Islet of Langerhans (tissue), 1 donor: Measurements from ENCODE around the gene OTOG.

Source experiments
- FAIRE-seq: peaks from one replicate; lab custom pipeline; 2011; peaks lifted over from hg19 to GRCh38; lab: Jason Lieb, UNC

OTOG gene

DNA sequence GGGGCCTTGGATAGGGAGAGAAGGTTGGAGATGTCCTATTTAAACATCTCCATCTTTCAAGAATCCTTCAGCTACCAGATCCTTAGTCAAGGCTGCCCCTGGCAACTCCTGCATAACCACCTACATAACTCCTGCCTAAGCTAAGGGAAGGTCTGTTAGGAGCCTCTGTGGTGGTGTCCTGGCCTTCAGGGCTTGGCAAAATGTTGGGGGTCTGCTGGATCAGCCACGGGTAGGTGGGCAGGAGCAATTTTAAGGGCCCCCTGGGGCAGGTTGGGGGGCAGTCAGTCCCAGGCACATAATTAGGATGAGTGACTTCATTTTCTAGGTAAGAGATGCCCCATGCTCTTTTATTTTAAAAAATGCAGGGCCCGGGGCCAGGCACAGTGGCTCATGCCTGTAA, 28.7 kb upstream of the OTOG start:
- no peak for FAIRE-seq

DNA sequence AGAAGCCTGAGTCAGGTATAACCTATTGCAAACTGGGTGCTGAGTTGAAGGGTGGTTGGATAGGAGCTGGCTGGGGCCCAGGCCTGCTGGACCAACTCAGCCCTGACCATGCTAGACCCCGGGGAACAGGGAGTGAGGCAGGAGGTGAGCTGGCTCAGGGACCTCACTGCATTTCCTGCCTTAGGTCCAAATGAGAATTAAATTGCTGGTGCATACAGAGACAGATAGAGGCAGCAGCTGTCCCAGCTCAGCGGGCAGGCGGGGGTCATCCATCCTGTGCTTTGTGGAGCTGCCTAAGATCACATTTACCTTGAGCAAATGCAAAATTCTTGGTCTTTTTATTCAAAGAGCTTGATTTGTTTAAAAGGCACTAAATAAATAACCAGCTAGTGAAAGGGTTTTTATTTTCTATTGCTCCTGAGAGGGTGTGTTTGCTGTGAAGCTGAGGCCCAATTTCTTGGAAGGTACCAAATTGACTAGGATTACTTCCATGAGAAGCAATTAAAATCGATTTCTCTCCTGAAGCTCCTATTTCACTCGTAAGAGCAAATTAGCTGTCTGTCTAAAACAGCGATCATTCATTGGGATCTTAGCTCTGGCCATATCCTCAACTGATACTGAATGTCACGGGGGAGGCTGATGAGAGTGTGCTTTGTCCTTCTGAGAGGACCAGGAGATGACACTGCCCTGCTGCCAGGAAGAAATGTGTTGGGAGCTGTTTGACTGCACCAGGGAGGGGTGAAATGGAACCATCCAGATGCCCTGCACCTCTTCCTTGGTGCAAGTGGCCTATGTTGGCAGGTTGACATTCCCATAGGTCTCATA, 27.8 kb upstream of the OTOG start:
- no peak for FAIRE-seq

DNA sequence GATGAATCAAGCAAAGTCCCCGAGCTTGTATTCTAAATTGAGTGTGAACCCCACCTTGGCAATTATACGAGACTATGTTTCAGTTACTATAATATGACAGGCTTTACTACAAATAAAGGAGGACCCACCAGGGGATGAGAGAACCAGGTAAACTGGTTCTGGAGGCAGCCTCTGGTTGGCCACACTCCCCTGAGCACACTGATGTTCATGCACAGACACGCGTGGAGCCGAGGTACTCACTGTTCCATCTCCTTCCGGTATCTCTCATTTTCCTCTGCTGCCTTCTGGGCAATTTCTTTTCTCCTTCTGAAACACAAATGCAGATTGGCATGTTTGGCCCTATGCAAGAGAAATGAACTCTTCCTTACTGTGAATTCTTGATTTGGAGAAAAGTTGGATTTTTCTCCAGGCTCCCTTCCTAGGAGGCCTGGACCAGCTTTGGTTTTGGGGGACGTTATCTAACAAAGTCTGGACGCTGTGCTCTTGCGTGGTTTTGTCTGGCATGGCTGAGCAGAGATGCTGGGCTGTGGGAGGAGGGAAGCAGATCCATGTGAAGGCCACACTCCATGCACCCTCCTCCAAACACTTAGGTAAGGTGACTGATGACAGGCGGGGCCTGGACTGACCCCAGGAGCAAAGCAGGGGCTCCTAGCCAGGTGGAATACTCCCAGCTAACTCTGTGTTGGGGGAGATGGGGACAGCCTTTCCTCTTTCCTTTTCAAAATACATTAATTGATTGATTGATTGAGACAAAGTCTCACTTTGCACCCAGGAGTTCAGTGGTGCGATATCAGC, 25.8 kb upstream of the OTOG start:
- FAIRE-seq = no peak

DNA sequence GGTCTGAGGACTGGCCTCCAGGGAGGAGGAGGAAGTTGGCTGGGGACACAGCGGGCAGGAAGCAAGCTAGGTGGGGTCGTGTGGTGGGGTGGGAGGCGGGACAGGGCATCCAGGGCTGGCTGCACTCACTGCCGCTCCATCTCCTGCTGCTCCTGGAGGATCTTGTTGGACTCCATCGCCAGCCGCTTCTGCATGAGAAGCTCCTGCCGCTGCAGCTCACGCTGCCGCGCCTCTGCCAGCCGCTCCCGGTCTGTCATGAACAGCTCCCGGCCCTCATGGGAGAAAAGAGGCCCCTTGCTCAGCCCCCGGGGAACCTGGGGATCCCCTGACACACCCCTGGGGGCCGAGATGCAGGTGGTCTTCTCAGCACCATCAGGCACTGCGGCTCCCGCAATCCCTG, 24.4 kb upstream of the OTOG start:
- FAIRE-seq = no peak

DNA sequence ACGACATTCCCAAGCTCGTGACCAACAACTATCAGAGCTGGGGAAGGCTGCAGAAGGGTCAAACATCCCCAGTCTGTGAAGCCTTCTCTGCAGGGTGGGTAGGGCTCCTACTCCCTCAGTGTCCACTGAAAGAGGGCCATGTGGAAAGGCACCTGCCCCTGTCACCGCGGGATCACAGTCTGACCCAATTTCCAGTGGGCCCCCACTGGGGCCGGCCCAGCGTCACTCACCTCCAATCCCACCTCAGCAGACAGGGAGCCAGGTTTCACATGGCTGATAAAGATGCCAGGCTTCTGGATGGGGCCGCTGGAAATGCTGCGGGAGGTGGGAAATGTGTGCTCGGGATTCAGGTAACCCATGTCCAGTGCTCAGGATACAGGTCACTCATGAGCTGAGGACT, 22.8 kb upstream of the OTOG start:
- FAIRE-seq = no peak

DNA sequence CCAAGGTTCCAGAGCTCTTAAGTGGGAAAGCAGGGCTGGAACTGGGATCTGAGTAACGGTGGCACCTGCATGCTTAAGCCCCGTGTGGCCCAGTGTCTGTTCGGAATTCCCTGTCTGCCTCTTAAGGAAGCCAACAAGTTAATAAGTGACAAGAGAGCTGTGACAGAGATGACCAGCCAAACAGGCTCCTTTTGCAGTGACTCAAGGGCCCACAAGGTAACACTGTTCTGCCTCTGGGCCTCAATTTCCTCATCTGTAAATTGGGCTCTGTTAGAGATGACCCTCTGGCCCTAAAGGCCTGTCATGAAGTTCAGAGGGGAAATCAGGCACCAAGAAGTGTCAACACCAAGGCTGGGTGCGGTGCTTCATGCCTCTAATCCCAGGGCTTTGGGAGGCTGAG, 21.5 kb upstream of the OTOG start:
- no peak for FAIRE-seq

DNA sequence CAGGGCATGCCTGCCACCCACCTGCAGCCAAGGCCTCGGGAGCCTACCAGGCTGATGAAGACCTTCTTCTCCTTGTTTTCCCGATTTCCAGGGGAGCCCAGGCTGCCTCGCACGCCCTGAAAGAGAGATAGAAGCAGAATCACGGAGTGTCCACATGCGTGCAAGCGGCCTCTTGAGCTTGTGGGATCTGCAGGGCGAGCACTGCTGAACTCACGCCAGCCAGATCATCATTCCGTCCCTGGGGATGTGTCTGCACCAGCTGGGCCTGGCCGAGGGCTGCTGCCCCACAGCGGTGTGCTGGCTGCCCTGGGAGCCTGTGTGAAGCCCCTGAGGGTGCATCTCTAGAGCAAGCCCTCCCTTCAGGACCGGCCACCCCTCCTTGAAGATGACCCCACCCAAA, 20.7 kb upstream of the OTOG start:
- FAIRE-seq = no peak

DNA sequence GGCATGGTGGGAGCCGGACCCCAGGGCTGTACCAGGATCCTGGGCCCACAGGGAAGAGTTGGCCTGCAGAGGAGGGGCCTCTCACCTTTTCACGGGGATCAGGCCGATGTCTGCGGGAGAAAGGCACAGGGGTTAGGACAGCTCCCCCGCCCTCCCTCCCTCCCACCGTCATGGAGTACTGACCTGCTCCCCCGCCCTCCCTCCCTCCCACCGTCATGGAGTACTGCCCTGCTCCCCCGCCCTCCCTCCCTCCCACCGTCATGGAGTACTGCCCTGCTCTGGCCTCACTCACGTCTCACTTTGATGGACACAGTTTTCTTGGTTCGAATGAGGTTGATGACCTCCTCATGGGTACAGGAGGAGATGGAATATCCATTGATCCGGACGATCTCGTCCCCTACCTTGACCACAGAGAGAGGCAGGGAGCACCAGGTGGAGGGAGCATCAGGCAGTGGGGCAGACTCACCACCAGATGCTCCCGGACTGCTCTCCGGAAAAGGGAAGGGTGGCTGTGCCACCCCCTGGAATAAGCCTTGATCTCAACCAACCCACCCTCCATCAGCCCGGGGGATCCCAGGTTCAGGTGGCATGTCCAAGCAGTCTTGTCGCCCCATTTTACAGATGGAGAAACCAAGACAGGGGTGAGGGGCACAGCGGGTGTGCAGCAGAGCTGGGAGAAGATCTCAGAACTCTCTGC, 20.0 kb upstream of the OTOG start:
- FAIRE-seq = no peak

DNA sequence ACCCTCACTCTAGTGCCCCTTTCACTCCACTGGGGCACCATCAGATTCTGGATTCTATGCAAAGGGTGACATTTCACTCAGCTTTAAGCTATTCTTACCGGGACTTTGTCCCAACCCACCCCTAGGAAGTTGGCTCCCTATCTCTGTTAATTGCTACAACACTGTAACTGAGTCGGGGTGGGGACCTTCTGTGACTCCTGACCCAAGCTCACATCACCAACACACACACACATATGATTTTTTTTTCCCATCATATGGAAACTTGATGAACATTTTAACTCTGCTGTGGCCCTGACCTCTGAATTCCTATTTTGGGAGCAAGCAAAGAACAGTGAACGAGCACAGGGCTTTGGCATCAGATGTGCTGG, 19.4 kb upstream of the OTOG start:
- no peak for FAIRE-seq

DNA sequence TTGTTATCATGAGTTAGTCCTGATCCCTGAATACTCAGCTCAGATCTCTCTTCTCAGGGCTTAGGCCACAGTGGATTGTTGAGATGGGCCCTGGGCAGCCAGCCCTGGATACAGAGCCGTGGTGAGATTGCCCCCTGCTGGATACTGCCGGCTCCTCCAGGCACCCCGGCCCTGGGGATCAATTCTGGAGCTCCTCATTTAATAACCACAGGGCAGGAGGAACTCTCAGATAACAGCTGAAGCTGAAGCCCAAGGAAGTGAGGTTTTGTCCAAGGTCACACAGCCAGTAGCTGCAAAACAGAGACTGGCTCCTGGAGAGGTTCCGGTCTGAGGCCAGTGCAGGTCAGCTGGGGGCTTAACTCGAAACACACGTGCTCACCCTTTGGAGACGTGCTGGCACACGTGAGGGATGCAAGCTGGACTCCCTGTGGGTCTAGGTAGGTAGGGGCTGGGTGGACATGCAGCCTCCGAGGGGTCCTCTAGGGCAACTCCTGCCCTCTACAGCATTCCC, 18.8 kb upstream of the OTOG start:
- FAIRE-seq = no peak

DNA sequence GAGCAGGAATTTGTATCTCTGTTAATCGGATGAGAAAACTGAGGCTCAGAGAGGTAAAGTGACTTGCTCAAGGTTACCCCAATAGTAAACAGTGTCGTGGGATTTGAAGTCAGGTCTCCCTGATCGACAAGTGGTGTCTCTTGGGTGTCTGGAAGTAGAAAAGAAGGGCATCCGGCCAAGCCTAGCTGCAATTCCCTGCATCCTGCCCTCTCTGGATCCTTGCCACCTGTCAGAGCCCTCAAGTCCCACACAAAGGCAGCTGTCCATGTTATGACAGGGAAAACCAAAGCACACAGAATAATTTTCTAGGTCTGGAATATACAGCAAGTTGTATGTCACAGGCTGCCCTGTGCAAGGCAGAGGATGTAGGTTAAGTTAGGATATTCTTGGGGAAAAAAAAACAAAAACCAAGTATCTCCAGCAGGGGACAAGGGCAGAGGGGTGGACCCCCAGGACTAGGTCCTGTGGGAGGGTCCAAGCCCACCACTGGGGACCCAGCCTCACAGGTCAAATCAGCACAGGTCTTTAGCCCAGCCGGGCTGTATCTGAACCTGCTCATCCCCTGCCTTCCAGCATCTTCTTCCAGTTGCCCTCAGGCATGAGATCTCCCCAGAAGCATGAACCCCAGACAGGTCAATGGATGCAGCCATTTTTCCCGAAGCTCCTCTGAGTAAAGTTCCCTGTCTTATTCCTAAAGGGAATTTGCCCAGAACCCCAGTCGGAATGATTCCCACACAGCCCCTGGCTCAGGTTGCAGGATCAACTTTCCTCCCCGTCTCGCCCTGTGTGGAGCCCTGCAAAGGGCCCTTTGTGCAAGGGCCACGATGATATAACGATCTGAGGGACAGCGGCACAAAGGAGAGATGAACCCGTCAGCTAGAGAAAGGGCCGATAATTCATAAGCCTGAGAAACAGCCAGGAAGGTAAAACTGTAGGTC, 17.9 kb upstream of the OTOG start:
- FAIRE-seq = no peak

DNA sequence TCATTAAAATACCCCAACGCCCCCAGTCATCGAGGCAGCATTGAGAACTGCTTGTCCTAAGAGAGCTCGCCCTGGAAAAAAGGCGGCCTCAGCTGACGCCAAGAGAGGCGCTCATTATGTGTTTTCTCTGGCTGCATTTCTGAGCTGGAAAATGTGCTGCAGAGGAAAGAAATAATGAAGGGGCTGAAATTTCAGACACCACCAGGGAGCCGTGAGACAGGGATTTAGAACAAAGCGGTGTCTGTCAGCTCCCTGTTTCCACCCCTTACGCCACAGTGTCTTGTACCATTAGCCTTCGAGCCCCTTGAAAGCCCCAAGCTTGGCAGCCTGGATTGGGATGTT, 17.2 kb upstream of the OTOG start:
- no peak for FAIRE-seq

DNA sequence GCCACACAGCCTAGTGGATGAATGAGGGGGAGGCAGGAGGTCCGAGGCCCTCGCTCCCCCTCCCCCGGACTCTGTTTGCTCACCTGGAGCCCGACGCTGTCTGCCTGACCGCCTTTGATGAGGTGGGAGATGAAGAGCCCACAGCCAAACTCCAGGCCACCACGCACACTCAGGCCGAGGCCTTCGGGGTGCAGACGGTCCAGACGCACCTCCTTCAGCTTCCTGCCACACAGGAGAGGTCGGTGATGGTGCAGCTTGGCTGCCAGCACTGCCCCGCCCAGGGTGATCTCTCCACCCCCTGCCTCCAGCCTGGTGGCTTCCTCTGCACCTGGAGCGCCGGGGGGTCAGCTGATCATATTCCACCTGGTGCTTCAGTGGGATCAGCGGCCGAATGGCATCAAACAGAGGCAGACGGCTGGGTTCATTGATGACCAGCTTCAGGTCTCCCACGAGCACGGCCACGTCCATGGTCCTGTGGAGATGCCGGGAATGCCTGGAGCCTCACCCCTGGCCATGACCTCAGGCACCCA, 15.9 kb upstream of the OTOG start:
- FAIRE-seq = no peak

DNA sequence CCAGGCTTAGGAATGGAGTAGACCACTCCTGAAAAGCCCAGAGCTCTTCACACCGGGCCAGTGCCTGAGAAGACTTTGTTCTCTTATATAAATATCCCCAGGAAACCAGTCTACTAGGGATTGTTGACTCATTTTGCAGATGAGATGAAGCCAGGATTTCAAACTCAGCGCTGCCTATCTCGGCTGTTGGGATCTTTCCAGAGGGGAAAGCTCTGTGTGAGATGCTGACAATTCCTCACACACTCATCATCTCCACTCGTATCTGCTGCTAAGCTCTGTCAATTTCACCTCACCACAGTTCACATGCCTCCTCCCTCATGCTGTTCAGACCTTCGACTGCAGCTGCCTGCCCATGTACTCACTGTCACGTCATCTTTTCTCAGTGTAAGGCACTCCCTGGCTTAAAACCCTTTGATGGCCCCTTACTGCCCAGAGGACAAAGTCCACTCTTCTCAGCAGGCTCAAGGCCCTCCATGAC, 15.4 kb upstream of the OTOG start:
- FAIRE-seq = no peak

DNA sequence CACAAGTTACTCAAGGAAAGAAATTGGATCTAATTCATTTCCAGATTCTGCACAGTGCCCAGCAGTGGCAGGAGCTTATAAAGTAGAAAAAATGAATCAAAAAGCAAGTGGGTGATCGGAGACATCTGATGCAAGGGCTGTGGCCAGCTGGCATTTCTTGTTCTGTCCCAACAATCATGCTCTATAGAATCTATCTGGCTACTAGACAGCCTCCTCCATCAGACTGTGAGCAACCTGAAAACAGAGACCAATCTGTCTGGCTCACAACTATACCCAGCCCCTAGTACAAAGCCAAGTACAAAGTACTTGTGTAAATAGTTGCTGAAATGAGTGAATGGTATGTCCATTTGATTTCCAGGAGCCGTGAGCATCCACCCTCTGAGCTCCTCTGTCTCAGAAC, 14.3 kb upstream of the OTOG start:
- no peak for FAIRE-seq

DNA sequence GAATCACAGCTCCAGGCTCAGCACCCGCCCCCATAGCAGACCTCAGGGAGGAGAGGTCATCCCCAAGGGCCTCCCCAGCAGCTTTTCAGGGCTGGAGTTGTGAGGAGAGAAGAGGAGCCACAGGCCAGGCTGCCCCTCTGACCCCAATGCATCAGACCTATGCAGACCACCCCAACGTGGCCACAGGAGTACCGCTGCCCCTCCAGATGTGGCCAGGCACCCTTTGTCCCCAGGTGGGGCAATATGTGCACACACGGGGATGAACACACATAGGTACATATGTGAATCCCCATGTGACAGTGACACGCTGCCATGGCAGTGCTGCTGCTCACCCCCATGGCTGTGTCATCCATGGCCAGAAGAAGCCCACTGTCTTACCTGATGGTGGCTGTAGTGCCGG, 13.7 kb upstream of the OTOG start:
- no peak for FAIRE-seq

DNA sequence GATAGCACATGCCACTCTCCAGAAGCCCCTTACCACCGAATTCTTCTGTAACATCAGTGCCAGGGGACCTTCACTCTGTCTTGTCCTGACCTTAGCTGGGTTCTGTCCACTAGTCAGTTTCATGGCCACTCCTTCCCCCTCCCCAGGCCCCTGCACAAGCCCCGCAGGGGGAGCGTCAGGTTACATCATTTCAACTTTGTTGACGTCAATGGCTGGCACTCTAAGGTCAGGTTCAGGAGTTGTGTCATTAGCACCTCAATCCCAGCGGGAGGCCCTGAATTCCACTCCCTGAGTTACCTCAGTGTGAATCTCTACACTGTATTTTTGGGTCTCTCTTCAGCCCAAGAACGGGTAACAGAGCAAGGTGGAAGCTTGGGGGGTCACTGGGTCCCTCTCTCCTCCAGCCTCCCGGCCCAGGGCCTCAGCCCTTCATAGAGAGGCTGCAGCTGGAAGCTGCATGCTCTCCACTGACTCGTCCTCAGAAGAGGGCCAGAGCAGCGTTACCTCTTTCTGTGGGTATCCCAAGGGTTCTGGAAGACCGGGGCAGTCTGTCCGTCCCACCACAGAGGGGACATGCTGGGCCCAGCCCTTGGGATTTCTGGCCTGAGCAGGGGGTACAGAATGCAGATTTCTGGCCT, 13.2 kb upstream of the OTOG start:
- FAIRE-seq = no peak

DNA sequence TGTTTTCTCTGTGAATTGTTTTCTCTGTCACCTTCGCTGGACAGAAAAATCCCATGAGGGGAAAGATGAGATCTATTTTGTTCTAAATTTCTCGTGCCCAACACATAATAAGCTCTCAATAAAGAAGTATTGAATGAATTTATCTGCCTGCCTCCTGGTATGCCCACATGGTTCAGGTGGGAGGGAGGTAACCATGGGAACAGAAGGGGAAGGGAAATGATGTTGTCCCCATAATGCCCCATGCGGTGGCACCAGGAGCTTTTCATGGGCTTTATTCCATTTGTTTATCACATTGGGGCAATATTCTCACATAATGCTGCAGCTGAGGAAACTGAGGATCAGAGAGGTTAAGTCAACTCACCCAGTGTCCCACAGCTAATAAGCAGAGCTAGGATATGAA, 11.6 kb upstream of the OTOG start:
- FAIRE-seq = no peak

DNA sequence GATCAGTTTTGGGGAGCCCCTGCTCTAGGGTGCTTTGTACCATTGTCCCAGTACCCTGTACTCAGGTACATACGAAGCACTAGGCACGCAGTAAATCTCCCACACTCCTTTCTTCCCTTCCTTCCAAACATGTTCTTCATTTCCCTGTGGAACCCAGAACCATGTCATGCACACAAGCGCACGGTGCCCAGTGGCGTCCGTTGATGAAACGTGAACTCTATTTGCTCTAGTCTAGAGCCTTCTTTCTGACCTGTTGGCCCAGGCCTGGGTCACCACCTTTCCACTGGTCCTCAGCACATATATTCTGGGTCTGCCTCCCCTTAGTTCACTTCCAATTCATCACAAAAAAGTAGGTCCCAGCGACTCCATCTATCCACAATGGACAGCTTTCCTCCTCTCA, 9.8 kb upstream of the OTOG start:
- FAIRE-seq = no peak

DNA sequence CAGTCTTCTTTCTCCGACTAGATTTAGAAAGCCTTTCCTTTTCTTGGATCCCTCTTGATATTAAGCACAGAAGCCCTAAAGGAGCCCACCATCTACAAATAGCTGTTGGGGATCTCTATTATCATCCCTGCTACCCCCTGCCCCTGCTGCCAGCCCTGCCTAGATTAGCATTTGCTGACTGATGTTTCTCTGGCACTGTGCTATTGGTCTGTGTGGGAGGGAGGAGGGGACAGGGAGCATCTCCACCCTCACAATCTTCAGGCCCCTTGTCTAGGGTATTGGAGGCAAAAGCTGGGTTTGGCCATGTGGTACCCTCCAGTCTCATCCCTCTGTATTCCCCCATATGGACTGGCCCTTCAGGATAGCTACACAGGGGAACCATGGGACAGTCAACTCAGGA, 9.0 kb upstream of the OTOG start:
- FAIRE-seq = no peak

DNA sequence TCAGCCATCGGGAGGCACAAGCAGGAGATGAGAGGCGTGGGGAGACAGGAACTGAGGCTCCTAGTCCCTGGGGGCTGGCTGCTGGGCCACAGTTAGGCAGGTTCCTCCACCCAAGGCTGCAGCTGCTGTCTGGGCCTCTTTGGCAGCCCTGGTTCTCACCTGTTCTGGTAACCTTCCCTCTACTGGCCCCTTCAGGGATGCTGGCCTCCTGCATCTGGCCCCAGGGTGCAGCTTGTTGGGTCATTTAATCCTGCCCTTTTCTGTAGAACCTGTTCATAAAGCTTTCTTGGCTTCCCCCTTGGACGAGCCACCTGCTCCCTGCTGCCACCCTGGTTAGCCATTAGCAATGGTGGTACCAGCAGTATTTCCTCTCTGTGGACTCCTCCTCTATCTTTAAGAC, 8.3 kb upstream of the OTOG start:
- no peak for FAIRE-seq
